HG02970 (cell line): Measurements from ENCODE around the gene IFITM5.
"Not testable (repeated sequence)": the region's sequence is repeated elsewhere in the genome, so short reads cannot be mapped to it uniquely, and the experiment has no call there.

ENCODE experiments used
- ATAC-seq: cut with Tn5 transposase; IDR thresholded peaks from one replicate; pipeline ENCODE4 v1.9.1; 2021; ENCODE audit warnings: mild to moderate bottlenecking, moderate library complexity, moderate number of reproducible peaks; ENCODE audit not compliant: unreplicated experiment, low FRiP score

IFITM5 gene

DNA sequence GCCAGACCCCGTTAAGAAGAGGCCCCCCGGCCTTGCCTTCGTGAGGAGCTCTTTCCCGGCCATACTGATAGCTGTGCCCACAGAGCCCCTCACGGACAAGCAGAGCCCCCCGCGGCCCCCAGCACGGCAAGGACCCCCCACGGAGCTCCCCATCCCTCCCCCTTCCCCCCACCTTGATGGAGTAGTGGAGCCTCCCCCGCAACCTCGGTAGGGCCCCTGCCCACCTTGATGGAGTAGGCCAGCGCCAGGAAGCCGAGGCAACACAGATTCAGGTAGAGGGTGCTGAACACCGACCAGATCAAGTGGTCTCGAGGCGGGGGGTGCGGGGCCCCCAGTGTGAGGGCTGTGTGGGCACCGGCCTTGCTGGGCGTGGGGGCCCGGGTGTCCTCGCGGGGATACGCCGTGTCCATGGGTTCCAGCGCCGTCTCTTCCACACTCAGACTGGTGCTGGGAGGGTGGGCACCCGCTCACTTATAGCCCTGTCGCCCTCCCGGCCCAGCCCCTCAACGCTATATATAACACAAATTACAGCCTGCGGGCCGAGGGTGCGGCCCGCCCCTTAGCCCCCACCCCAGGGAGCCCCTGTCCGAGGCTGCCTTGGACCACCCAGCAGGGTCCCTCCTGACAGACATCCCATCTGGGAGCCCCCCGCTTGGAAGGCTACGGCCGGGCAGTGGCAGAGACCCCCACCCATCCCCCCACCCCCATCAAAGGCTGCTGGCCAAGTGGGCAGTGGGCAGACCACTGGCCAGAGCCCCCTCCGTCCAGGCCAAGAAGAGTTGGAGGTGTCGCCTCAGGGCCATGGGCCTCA is at the start of gene IFITM5:
TSS of gene IFITM5 (minus strand) at position 446 of the 811 bp plus-strand sequence. CDS start at position 410, 36 bp downstream.
- ATAC-seq: no peak

DNA sequence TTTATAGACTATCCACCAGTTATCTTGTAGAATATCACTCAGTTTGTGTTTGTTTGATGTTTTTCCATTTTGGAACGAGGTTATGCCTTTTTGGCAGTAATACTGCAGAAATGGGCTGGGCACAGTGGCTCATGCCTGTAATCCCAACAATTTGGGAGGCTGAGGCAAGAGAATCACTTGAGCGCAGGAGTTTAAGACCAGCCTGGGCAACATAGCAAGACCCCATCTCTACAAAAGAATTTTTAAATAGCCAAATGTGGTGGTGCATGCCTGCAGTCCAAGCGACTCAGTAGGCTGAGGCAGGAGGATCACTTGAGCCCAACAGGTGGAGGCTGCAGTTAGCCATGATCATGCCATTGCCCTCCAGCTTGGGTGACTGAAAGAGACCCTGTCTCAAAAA is 47.2 kb upstream of the IFITM5 start:
- no peak for ATAC-seq

- ATAC-seq: no peak
These were observed 45.7 kb upstream of the IFITM5 start for GRCh38 chr11:344836-345578.

GRCh38 chr11:342328-342727 is 43.0 kb upstream of the IFITM5 start:
- no peak for ATAC-seq

- no peak for ATAC-seq
These were observed 41.5 kb upstream of the IFITM5 start for GRCh38 chr11:340539-341512.

DNA sequence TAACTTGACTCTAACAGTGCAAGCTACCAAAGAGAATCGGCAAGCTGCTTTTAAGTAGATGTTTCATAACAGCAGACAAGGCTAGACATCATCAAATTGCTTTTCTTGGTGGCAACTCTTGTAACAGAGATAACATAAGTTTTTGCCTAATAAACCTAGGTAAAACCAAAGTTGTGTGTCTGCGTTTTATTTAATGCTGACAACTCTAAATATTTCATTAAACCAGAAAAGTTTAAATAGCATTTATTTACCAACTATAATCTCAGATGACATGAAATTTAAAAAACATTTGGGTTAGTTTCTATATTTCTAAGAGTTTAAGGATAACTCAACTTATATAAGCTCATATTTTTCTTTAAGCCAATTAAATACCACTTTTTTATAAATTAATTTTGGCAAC is 40.6 kb upstream of the IFITM5 start:
- ATAC-seq: no peak

GRCh38 chr11:337711-338110 is 38.4 kb upstream of the IFITM5 start:
- no peak for ATAC-seq

GRCh38 chr11:336659-337198 is 37.4 kb upstream of the IFITM5 start:
- no peak for ATAC-seq

DNA sequence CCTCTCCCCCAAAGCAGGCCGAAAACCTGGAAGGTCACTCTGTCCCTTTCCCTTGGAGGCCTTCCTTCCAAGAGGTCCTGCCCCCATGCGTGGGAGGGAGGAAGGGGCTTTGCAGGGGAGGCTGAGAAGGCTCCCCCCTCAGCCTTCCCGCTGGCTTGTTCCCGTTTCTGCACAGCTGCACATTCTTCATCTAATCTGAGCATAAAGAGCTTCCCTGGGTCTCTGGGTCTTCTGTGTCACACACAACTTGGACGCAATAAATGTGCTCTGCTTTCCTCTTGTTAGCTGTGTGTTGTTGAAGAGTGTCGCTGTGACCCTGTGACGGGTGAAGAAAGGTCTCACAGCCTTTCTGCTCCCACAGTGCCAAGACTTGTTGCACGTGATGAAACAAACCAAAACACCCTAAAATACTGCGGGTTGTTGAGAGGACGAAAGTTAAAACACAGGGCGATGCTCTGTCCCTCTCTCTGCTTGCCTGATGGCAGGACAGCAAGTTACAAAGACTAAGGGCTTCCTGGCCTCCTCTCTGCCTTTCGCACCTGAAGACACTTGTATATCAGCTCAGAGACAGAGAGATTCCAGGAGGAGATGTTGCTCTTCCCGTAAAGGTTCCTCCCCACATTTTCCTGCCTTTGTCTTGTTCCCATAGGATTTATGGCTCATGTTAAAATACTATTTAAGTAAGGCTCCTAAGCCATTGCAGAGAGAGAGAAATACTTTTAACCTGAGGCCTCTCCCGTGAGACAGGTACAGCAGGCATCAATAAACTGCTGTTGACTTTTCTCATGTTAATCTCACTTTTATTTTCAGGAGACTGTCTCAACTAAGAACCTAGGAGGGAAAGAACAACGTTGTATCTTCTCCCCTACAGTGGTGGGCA is 36.7 kb upstream of the IFITM5 start:
- no peak for ATAC-seq

- ATAC-seq: no peak
These were observed 35.1 kb upstream of the IFITM5 start for GRCh38 chr11:334264-334994.

GRCh38 chr11:333616-334263 is 34.4 kb upstream of the IFITM5 start:
- ATAC-seq: not testable (repeated sequence)

DNA sequence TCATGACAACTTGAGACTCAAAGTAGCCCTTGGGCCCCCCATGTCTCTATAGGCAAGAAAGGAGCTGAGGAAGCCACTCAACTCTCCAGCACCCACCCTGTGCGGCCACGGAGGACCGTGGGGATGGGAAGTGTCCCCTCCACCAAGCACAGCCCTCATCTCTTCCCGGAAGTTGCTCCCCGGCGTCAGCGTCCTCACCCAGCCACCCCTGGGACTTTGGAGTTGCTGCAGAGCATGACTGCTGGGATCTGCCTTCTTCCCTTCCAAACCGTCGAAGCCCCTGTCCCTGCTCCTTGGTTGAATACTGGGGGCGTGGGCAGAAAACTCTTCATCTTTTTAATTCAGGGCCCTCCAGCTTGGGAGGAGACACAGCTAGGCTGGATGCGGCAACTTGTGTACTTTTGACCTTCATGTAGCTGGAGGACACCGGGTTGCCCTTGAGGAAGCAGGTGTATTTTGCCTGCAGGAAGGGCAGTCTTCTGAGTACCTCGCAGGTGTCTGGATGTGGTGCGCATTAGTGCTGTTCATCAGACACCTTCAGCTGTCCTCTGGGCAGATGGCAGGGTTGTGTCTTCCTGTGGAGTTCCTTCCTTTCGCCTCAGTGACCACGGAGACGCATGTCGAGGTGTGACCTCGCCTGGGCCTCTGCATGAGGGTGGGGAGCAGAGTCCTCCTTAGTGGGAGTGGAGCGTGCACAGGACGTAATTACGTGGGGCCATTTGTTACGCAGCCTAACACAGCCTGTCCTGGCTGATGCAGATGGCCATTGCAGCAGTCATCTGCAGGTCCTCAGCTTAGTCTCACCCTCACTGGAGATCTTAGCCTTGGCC is 33.5 kb upstream of the IFITM5 start:
- no peak for ATAC-seq

DNA sequence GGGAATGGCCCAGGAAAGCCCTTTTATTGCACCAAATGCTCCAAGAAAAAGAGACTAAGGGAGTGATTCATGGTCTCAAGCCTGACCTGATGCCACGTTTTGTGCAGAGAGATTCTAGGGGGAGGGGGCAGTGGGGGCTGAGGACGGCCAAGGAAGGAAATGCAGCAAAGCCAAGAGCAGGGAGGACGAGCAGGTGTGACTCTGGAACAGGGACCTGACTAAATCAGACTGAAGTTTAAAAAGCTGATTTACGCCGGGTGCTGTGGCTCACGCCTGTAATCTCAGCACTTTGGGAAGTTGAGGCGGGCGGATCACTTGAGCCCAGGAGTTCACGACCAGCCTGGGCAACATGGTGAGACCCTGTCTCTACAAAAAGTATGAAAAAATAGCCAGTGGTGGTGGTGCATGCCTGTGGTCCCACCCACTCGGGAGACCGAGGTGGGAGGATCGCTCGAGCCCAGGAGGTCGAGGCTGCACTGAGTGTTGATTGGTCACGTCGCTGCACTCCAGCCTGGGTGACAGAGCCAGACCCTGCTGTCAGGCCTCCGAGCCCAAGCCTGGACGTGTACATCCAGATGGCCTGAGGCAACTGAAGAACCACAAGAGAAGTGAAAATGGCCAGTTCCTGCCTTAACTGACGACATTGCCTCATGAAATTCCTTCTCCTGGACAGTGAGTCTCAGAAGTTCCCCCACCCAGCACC is 32.2 kb upstream of the IFITM5 start:
- ATAC-seq: no peak

DNA sequence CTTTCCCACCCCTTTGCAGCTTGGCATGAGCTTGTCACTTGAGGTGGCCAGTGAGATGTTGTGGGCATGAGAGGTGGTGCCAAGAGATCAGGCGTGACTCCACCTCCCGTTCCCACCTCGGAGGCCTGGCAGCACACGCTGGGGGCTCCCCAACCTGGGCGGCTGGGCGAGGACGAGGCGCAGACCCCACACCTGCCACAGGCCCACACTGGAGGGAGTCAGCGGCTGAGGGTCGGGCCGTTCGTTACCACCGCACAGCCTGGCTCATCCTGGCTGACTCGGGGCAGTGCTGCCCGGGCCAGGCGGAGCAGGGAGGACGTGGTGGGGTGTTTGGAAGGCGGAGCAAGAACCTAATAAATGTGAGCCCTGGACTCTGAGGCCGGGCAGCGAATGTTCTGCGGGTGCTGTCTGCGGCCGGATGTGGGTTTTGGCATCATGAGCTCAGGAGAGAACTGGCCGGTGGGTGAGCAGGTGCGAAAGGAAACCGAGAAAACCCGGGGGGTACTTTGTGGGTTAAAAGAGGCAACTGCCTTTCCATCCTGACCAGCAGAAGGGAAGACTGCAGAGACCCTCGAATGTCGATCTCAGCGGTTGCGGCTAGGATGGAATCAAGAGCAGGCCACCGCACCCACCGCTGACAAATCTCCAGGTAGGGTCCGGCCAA is 31.5 kb upstream of the IFITM5 start:
- ATAC-seq: no peak

GRCh38 chr11:330307-330693 is 31.0 kb upstream of the IFITM5 start:
- no peak for ATAC-seq

DNA sequence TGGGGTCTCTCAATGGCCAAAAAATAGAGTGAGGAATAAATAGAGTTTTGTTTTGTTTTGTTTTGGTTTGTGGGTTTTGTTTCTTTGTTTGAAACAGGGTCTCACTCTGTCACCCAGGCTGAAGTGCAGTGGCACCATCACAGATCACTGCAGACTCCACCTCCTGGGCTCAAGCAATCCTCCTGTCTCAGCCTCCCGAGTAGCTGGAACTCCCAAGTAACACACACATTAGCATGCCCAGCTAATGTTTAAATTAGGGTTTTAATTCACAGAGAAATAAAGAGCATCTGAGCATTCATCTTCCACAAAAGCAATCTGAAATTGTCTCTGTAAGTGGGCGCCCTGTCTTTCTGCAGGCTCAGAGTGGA is 30.5 kb upstream of the IFITM5 start:
- no peak for ATAC-seq
